Adipocyte (in vitro differentiated cells): ENCODE data around the gene HMCN1.

Experiments used
- DNase-seq: peaks from one replicate; pipeline ENCODE4 v3.0.0-alpha.2; 2015; ENCODE audit warnings: low read depth
- H3K27me3 ChIP-seq: replicated peaks from 2 replicates; pipeline ENCODE4 v1.7.0; 2013; ENCODE audit warnings: mild to moderate bottlenecking, low read length, moderate library complexity; ENCODE audit not compliant: control insufficient read depth, insufficient read depth
- H3K36me3 ChIP-seq: 2 replicates; pipeline ENCODE4 v1.7.0; 2013; ENCODE audit warnings: low read length, mild to moderate bottlenecking, moderate library complexity; ENCODE audit not compliant: control insufficient read depth, insufficient read depth, severe bottlenecking
- H3K4me1 ChIP-seq: 2 replicates; pipeline ENCODE4 v1.7.0; 2013; ENCODE audit warnings: mild to moderate bottlenecking, low read length, moderate library complexity; ENCODE audit not compliant: control insufficient read depth, insufficient read depth
- H3K4me3 ChIP-seq: 2 replicates; pipeline ENCODE4 v1.7.0; 2013; ENCODE audit warnings: mild to moderate bottlenecking, low read length, moderate library complexity
- H3K9ac ChIP-seq: 2 replicates; pipeline ENCODE4 v1.7.0; 2013; ENCODE audit warnings: mild to moderate bottlenecking, low read length, moderate library complexity
- H3K9me3 ChIP-seq: 2 replicates; pipeline ENCODE4 v1.7.0; 2013; ENCODE audit warnings: mild to moderate bottlenecking, low read length, moderate library complexity; ENCODE audit not compliant: control insufficient read depth

Gene HMCN1

DNA sequence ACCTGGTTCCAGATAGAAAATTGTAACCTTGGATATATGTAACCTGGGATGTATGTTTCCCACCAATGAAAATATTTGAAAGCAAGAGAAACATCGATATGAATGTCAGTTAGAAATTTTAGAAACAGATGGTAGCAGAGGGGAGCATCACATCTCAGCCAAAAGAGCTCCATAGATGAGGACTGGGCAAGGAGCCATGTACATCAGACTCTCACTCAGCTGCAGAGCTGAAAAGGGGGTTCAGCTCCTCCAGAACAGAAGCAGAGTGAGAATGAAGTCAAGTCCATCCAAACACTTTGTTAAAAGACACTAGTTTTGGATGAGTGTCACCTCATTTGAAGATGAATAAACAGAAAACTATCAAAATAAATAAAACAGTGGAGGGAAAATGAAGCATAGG, 202.4 kb downstream of the HMCN1 start:
- Histone ChIP-seq H3K4me1 (peaks cover 12% of the 10 kb centered on the region), H3K36me3 (no peaks in the 10 kb centered on the region), H3K27me3 (no peaks in the 10 kb centered on the region), H3K9ac (no peak overlapping the region), H3K9me3 (peaks cover 5% of the 10 kb centered on the region), H3K4me3 (no peak overlapping the region)
- no peak for DNase-seq

DNA sequence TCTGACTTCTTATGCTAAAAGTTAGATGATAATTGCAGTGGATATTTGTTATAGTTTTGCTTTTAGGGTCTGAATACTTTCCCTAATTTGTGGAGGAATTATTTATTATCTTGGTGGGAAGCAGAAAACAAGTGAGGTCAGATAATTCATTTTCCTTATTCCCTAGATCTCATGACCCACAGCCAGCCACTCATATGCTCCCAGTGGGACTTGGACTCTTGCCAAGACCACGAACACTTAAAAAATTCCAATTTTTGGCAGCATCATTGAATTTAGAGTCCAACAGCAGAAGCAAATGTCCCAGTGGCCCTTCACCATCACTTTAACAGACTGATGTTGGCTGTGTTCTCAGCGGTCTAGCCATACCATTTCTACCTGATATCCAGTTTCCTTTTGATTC, 204.2 kb downstream of the HMCN1 start:
- DNase-seq = no peak
- H3K9ac ChIP-seq = no peak overlapping the region
- no peaks in the 10 kb centered on the region for H3K36me3 ChIP-seq
- peaks cover 12% of the 10 kb centered on the region for H3K4me1 ChIP-seq
- peaks cover 5% of the 10 kb centered on the region for H3K9me3 ChIP-seq
- no peak overlapping the region for H3K4me3 ChIP-seq
- no peaks in the 10 kb centered on the region for H3K27me3 ChIP-seq

DNA sequence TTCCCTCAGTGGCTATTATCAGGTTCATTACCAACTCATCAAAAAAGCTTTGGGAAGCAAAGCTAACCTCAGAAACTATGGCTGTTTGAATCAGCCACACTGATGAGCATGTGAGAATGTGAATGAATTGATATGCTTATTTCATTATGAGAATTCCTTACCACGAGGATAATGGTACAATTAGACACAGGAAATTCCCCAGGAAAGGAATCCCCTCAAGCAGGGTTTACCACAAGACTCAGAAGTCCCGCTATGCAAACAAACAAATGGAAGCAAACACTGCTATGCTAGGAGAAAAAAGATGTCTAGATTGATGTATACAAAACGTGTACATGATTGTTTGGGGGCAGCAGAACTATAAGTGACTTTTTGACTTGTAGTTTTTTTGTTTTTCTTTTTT, 205.0 kb downstream of the HMCN1 start:
- Histone ChIP-seq H3K27me3 (no peaks in the 10 kb centered on the region), H3K4me3 (no peak overlapping the region), H3K9ac (no peak overlapping the region), H3K9me3 (peaks cover 5% of the 10 kb centered on the region), H3K4me1 (peaks cover 11% of the 10 kb centered on the region), H3K36me3 (no peaks in the 10 kb centered on the region)
- DNase-seq = no peak

DNA sequence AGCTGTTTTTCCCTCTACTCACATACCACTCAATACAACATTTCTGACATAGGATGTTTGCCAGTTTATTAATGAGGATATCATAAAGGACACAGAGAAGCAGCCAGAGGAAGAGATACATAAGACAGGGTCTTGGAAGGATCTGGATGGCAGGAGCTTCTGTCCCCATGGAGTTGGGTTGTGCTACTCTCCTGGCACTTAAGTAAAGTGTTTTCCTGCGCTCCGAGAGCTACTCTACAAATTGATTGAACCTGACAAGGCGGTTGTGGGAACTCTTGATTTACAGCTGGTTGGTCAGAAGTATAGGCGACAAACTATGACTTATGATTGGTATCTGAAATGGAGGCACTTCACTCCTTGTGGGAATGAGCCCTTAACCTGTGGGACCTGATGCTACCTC, 208.8 kb downstream of the HMCN1 start:
- H3K9ac ChIP-seq = no peak overlapping the region
- no peaks in the 10 kb centered on the region for H3K4me1 ChIP-seq
- H3K27me3 ChIP-seq = no peaks in the 10 kb centered on the region
- peaks cover 3% of the 10 kb centered on the region for H3K9me3 ChIP-seq
- H3K36me3 ChIP-seq = no peaks in the 10 kb centered on the region
- no peak overlapping the region for H3K4me3 ChIP-seq
- no peak for DNase-seq

DNA sequence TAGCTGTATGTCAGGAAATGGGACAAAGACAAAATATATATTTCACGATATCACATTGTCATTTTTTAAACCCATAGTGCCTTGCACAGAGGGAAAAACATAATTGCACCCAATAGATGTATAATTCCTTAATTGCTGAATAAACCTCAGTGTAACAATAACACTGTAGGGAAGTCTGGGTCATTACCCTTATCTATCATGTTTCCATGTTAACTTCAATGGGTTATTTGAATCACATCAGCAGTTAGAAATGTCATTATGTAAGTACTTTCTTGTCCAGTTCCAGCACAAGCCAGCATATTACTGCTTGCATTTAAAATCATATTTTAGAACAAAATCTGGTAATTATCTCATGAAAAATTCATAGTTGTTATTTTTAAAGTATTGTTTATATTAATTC, 222.7 kb downstream of the HMCN1 start:
- H3K9ac ChIP-seq = no peak overlapping the region
- H3K36me3 ChIP-seq = no peaks in the 10 kb centered on the region
- H3K9me3 ChIP-seq = no peaks in the 10 kb centered on the region
- no peaks in the 10 kb centered on the region for H3K27me3 ChIP-seq
- DNase-seq = no peak
- H3K4me1 ChIP-seq = peaks cover 28% of the 10 kb centered on the region
- no peak overlapping the region for H3K4me3 ChIP-seq

DNA sequence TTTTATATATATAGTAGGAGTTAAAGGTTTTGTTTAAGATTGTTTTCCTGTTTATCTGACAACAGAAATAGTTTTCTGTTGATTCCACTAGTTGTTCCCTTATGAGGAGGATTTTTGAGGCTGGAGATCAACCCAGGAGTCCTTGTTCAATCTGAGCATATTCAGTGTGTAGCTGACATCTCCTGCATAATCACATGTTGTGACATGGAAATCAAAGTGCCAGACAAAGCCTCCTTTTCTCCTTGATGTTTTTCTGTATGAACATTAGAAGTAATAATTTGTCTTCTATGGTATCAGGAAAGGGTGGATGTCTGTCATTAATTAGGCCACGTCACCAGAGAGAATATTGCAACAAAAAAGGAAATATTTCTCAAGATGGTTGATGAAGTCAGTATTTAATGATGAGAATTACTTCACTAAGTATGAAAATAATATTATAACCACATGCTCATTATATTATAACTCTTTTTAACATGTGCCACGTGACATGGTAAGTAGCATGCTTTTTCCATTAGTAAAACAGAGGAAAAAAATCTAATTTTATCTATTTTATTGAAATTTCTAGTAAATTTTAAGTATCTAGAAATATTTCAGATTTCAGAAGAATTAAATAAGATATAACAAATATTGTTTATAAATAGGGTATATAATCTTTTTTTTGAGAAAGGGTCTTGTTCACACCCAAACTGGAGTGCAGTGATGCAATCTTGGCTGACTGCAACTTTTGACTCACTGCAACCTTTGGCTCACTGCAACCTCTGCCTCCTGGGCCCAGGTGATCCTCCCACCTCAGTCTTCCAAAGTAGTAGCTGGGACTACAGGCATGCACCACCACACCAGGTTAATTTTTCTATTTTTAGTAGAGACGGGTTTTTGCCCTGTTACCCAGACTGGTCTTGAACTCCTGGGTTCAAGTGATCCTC, 223.5 kb downstream of the HMCN1 start:
- Histone ChIP-seq H3K4me3 (no peak overlapping the region), H3K36me3 (no peaks in the 10 kb centered on the region)
- DNase-seq = no peak

DNA sequence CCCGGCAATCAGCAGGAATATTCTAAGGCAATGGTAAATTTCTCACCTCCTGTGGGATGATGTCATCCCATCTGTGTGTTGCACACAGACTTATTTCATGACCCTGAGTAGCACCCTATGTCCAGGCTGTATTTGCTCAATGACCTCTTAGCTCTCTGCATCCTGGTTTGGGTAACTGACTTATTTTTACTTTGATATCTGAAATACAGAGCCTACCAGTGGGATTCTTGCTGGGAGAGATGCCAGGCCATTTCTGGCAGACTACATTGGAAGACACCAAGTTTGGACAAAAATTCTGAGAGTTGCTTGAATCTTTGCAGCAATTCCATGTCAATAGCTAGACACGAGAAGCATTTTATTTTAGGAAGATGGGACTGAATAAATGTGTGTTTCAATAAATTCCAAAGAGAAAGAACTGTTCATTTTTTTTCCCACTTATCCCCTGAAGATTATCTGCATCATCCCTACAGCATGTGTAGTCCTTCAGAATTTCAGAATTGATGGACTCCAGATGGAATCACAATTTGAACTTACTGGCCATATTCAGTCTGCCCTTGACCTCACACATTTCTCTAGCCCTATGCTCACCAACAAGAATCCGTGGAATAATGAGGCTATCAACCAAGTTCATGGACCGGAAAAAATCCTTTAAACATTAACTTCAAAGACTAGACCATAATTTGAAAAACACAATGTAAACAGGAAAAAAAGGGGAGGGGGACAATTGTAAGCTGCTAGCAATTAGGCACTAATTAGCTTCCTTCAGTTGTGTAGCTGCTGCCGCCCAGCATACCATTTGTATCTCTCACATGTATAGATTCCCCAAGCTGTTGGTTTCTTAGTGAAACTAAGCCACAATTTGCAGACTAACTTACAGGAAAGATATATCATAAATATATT, 226.5 kb downstream of the HMCN1 start:
- H3K4me3 ChIP-seq = peak overlapping the region; percentile 49
- H3K36me3 ChIP-seq = no peaks in the 10 kb centered on the region
- DNase-seq = no peak
- H3K9me3 ChIP-seq = no peaks in the 10 kb centered on the region
- peaks cover 34% of the 10 kb centered on the region for H3K4me1 ChIP-seq
- H3K9ac ChIP-seq = peak overlapping the region; percentile 7
- H3K27me3 ChIP-seq = no peaks in the 10 kb centered on the region

More for the DNA sequence above, 223.5 kb downstream of the HMCN1 start:
- no peak overlapping the region for H3K9ac ChIP-seq
- H3K27me3 ChIP-seq = no peaks in the 10 kb centered on the region
- H3K9me3 ChIP-seq = no peaks in the 10 kb centered on the region
- H3K4me1 ChIP-seq = peaks cover 31% of the 10 kb centered on the region

DNA sequence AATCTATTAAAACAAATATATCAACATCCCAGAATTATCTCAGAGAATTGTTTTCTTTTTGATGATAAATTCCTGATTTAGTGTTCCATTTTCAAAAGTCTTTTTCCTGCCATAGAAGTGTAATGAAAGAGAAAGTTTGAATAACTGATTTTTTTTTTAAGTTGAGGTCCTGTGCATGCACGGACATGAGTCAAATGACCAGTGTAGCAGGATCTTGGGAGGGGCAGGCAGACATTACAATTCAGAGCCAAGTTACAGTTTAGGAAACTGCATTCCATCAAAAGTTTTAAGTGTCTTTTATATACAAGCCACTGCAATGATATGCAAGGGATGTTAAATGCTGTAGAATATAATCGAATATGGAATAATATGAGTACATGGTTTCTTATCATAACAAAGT, 227.5 kb downstream of the HMCN1 start:
- no peaks in the 10 kb centered on the region for H3K9me3 ChIP-seq
- H3K4me3 ChIP-seq = peak overlapping the region; percentile 49
- peak overlapping the region; percentile 20 for H3K9ac ChIP-seq
- H3K36me3 ChIP-seq = no peaks in the 10 kb centered on the region
- no peaks in the 10 kb centered on the region for H3K27me3 ChIP-seq
- DNase-seq = peak; percentile 59
- H3K4me1 ChIP-seq = peaks cover 44% of the 10 kb centered on the region

DNA sequence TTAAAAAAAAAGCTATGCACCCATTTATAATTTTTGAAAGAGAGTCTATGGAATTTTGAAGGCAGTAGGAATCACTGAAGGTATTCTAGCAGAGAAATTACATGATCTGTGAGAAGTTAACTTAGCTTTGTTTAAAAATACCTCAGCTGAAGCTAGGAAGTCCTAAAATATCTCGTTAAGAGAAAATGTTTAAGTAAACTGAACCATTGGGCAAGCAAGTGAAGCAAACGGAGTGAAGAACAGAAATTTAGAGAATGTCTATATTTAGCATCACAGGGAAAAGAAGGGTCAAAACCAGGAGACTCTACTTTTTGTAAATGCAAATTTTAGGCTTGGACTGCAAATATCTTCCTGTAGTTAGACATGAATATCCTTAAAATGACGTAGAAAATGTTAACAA, 230.8 kb downstream of the HMCN1 start:
- Histone ChIP-seq H3K4me3 (no peak overlapping the region), H3K36me3 (no peaks in the 10 kb centered on the region), H3K9me3 (no peaks in the 10 kb centered on the region), H3K9ac (no peak overlapping the region), H3K27me3 (no peaks in the 10 kb centered on the region), H3K4me1 (peaks cover 50% of the 10 kb centered on the region)
- DNase-seq = no peak

DNA sequence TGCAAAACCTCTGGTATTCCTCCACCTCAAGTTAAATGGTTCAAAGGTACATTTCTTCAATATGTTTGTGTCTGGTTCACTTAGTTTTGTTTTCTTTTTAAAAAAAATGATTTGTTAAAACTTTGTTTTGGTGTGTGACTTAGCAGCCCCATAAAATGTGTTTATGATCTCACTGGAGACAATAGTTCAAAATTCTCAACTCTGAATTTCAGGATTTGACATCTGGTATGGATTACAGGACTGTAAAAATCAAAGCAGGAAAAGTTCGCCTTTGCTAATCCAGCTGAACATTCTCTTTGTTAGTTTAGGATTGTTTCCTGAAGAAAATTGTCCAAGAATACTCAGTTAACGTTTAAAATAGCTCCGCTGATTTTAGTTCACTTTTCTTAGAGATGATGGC, 231.7 kb downstream of the HMCN1 start:
- Histone ChIP-seq H3K9ac (peak overlapping the region; percentile 27), H3K4me1 (peaks cover 44% of the 10 kb centered on the region), H3K9me3 (no peaks in the 10 kb centered on the region), H3K27me3 (no peaks in the 10 kb centered on the region), H3K4me3 (peak overlapping the region; percentile 57), H3K36me3 (no peaks in the 10 kb centered on the region)
- DNase-seq = no peak

DNA sequence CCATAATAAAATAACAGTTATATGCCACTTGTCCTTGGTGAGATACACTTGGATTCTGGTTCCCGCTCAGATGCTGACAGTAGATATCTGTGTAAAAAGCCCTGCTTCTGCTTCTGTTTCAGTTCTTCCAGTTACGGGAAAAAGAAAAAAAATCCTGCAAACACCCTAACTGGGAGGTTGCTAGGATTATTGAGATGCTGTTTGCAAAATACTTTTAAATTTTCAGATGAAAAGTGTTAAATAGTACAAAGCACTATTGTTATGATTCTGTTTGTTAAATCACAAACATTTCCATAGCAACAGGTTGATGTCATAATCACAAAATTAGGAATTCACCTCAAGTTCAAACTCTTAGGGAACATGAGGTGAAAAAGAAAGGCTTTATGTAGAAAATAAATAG, 232.3 kb downstream of the HMCN1 start:
- H3K9me3 ChIP-seq = no peaks in the 10 kb centered on the region
- peak overlapping the region; percentile 57 for H3K4me3 ChIP-seq
- H3K36me3 ChIP-seq = no peaks in the 10 kb centered on the region
- H3K4me1 ChIP-seq = peaks cover 38% of the 10 kb centered on the region
- no peak for DNase-seq
- H3K9ac ChIP-seq = peak overlapping the region; percentile 25
- H3K27me3 ChIP-seq = no peaks in the 10 kb centered on the region
